SK-N-SH (cell line): ENCODE results near the gene CDH23. TPM values are rescaled to one million over a fixed set of nuclear protein-coding genes. Genes with fewer than 3 reads are reported as not detected.

Source experiments
- CTCF ChIA-PET: fragments of 300-600, 350-600 bp; formaldehyde crosslinking; extraction: SDS; loops from one replicate; lab custom pipeline; 2021; lab: Yijun Ruan, JAX
- POLR2A ChIA-PET: fragments of 350-600 bp; sonication (Branson Sonifier 250); formaldehyde crosslinking; extraction: SDS; loops from one replicate; lab custom pipeline; 2020; ENCODE audit warnings: antibody characterized with exemption, inconsistent platforms; lab: Yijun Ruan, JAX
- DNase-seq: peaks from one replicate; pipeline ENCODE4 v3.0.0; 2012
- H2AFZ ChIP-seq: fragments of 200-600 bp; sonication (generic); 2 replicates; pipeline ENCODE4 v1.8.1; 2016; ENCODE audit warnings: antibody characterized with exemption, mild to moderate bottlenecking, low read depth
- H3F3A ChIP-seq: fragments of 200-600 bp; sonication (generic); replicated peaks from 2 replicates; pipeline ENCODE3; 2016; ENCODE audit warnings: antibody characterized with exemption, mild to moderate bottlenecking; ENCODE audit not compliant: insufficient read depth
- H3K27ac ChIP-seq, 2 experiments: fragments of 200-500 bp in 1 of 2; fragments of 200-600 bp in 1 of 2; sonication (Bioruptor generic) in 1 of 2; sonication (generic), shearing (Covaris generic) in 1 of 2; 2 replicates each; pipeline versions ENCODE4 v1.5.1 to v1.6.1; 2014 to 2016; ENCODE audit warnings: low read depth in 2 of 2, inconsistent platforms in 1 of 2, low read length in 1 of 2, mild to moderate bottlenecking in 1 of 2, mixed read lengths in 1 of 2
- H3K27me3 ChIP-seq: fragments of 200-600 bp; sonication (generic), shearing (Covaris generic); 2 replicates; pipeline ENCODE4 v1.6.1; 2016; ENCODE audit warnings: mixed run types; ENCODE audit not compliant: insufficient read depth
- H3K36me3 ChIP-seq, 2 experiments: fragments of 200-500 bp in 1 of 2; fragments of 200-600 bp in 1 of 2; sonication (Bioruptor generic) in 1 of 2; sonication (generic) in 1 of 2; replicated peaks in 1 of 2; 2 replicates each; pipeline versions ENCODE3 to v1.5.1; 2014 to 2016; ENCODE audit warnings: low read length in 1 of 2, mild to moderate bottlenecking in 1 of 2; ENCODE audit not compliant: insufficient read depth in 2 of 2, control insufficient read depth in 1 of 2
- H3K4me1 ChIP-seq, 2 experiments: fragments of 200-500 bp in 1 of 2; fragments of 200-600 bp in 1 of 2; sonication (Bioruptor generic) in 1 of 2; sonication (generic), shearing (Covaris generic) in 1 of 2; 2 replicates each; pipeline versions ENCODE4 v1.5.1 to v1.6.1; 2014 to 2016; ENCODE audit warnings: low read depth in 1 of 2, low read length in 1 of 2, mixed run types in 1 of 2; ENCODE audit not compliant: insufficient read depth in 2 of 2, control insufficient read depth in 1 of 2
- H3K4me2 ChIP-seq: fragments of 200-600 bp; sonication (generic), shearing (Covaris generic); 2 replicates; pipeline ENCODE4 v1.6.1; 2017; ENCODE audit warnings: mixed run types
- H3K4me3 ChIP-seq, 2 experiments: fragments of 200-500 bp in 1 of 2; fragments of 200-600 bp in 1 of 2; sonication (Bioruptor generic) in 1 of 2; sonication (generic), shearing (Covaris generic) in 1 of 2; 2 replicates each; pipeline versions ENCODE4 v1.5.1 to v1.8.1; 2014 to 2016; ENCODE audit warnings: low read depth in 2 of 2, inconsistent platforms in 1 of 2, low read length in 1 of 2, mild to moderate bottlenecking in 1 of 2, mixed read lengths in 1 of 2, moderate library complexity in 1 of 2
- H3K79me2 ChIP-seq: fragments of 200-600 bp; sonication (generic); 2 replicates; pipeline ENCODE4 v1.8.1; 2017; ENCODE audit warnings: mild to moderate bottlenecking; ENCODE audit not compliant: insufficient read depth
- H3K9ac ChIP-seq: fragments of 200-600 bp; sonication (generic); 2 replicates; pipeline ENCODE4 v1.6.1; 2017; ENCODE audit warnings: mixed run types
- H3K9me2 ChIP-seq: fragments of 200-600 bp; sonication (generic); 2 replicates; pipeline ENCODE4 v1.6.1; 2017; ENCODE audit warnings: mixed run types
- H3K9me3 ChIP-seq: fragments of 200-600 bp; sonication (generic); 2 replicates; pipeline ENCODE4 v1.6.1; 2017; ENCODE audit warnings: mixed run types, mild to moderate bottlenecking, moderate library complexity
- H4K20me1 ChIP-seq: fragments of 200-600 bp; sonication (generic); 2 replicates; pipeline ENCODE4 v1.6.1; 2017; ENCODE audit warnings: mild to moderate bottlenecking, mixed run types; ENCODE audit not compliant: insufficient read depth
- EZH2phosphoT487 ChIP-seq: fragments of 200-600 bp; sonication (generic); IDR thresholded peaks from 2 replicates; pipeline ENCODE4 v1.6.1; 2017; ENCODE audit warnings: low read depth, mixed run types, mild to moderate bottlenecking, antibody characterized with exemption, moderate library complexity, borderline replicate concordance
- FOXM1 ChIP-seq: IDR thresholded peaks from 2 replicates; pipeline ENCODE4 v1.4.0; 2012; ENCODE audit warnings: low read depth, mild to moderate bottlenecking
- GABPA ChIP-seq: IDR thresholded peaks from 2 replicates; pipeline ENCODE4 v1.4.0; 2012; ENCODE audit warnings: low read depth, mild to moderate bottlenecking
- JUND ChIP-seq: IDR thresholded peaks from 2 replicates; pipeline ENCODE4 v1.4.0; 2012
- RAD21 ChIP-seq: IDR thresholded peaks from 2 replicates; pipeline ENCODE4 v1.6.1; 2012; ENCODE audit warnings: mild to moderate bottlenecking, low read length
- RCOR1 ChIP-seq: fragments of 150-350 bp; IDR thresholded peaks from 2 replicates; pipeline ENCODE4 v1.6.1; 2017; ENCODE audit warnings: antibody characterized with exemption, low read length
- RFX5 ChIP-seq: IDR thresholded peaks from 2 replicates; pipeline ENCODE4 v1.6.1; 2012; ENCODE audit warnings: mild to moderate bottlenecking, improper control_type of control experiment, low read length
- RXRA ChIP-seq: IDR thresholded peaks from 2 replicates; pipeline ENCODE4 v1.4.0; 2012; ENCODE audit warnings: low read depth, mild to moderate bottlenecking, borderline replicate concordance
- SMC3 ChIP-seq: IDR thresholded peaks from 2 replicates; pipeline ENCODE4 v1.6.1; 2012; ENCODE audit warnings: low read depth, low read length, improper control_type of control experiment
- TAF1 ChIP-seq: IDR thresholded peaks from 2 replicates; pipeline ENCODE4 v1.6.1; 2012; ENCODE audit warnings: low read depth, mild to moderate bottlenecking, low read length, moderate library complexity, borderline replicate concordance
- WGBS: methylation state at CpG from one replicate; pipeline ENCODE4 v1.1.6; 2017; ENCODE audit warnings: low lambda C conversion rate; 5-methylcytosine and 5-hydroxymethylcytosine counted together
- polyA plus RNA-seq, 3 experiments: library from polyadenylated mRNA; depleted of rRNA; stranded (reverse); fragments of >200 nt; gene quantifications; 2 replicates each; pipeline ENCODE4 v1.2.3, GENCODE V29; 2012
- TF ChIP-seq, protein P1 (sequence below): IDR thresholded peaks from 2 replicates; pipeline ENCODE4; 2012
- TF ChIP-seq, protein P2 (sequence below): fragments of 150-350 bp; IDR thresholded peaks from 2 replicates; pipeline ENCODE4 v1.6.1; 2016; ENCODE audit warnings: mild to moderate bottlenecking, low read depth, low read length
- TF ChIP-seq, protein P3 (sequence below): IDR thresholded peaks from 2 replicates; pipeline ENCODE4 v1.4.0; 2012; ENCODE audit warnings: low read depth
- TF ChIP-seq, protein P4 (sequence below): fragments of 200-600 bp; sonication (generic); IDR thresholded peaks from 2 replicates; pipeline ENCODE4 v1.6.1; 2017; ENCODE audit warnings: antibody characterized with exemption, mild to moderate bottlenecking, moderate library complexity
- TF ChIP-seq, protein P5 (sequence below): fragments of 150-350 bp; IDR thresholded peaks from 2 replicates; pipeline ENCODE4 v1.6.1; 2017; ENCODE audit warnings: antibody characterized with exemption, low read length, low read depth, borderline replicate concordance
- TF ChIP-seq, protein P6 (sequence below): IDR thresholded peaks from 2 replicates; pipeline ENCODE4 v1.6.1; 2012; ENCODE audit warnings: mild to moderate bottlenecking, low read depth, low read length, moderate library complexity

The CDH23 gene
- polyA plus RNA-seq, 1 of the 3 experiments (the other 2 are of a cell fraction), result 0.03 TPM

DNA sequence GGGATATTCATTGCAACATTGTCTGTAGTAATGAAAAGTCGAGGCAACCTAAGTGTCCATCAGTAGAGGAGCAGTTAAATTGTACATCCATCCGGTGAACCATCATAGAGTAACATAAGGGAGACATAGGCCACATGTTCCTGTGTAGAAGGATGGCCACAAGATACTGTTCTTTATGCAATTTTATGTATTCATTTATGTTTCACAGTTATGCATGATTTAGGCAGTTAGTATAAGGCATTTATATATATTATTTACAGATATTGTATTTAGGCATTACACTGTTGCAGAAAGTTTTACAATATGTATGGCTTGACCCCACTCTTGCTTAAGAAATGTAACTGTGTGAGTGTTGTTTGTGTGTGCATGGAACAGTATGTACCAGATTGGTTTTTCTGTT is 36.0 kb upstream of the CDH23 start:
- no peaks in the 10 kb centered on the region for H3K36me3 ChIP-seq
- no peak overlapping the region for H3K9ac ChIP-seq
- H3K79me2 ChIP-seq, result no peaks in the 10 kb centered on the region
- no peaks in the 10 kb centered on the region for H4K20me1 ChIP-seq
- no peaks in the 10 kb centered on the region for H3K9me3 ChIP-seq
- H3K9me2 ChIP-seq, result no peaks in the 10 kb centered on the region
- no peaks in the 10 kb centered on the region for H3K27me3 ChIP-seq
- ChIA-PET POLR2A (no interaction called here), CTCF (no interaction called here)
- no peak overlapping the region for H3K4me2 ChIP-seq
- H2AFZ ChIP-seq, result no peak overlapping the region
- H3K4me1 ChIP-seq, result peaks cover 0 to 10% of the 10 kb centered on the region in 2 experiments; a peak in 1 of 4 replicates
- H3K27ac ChIP-seq, result no peak overlapping the region
- no peak for DNase-seq
- H3K4me3 ChIP-seq, result no peak overlapping the region
- no peaks in the 10 kb centered on the region for H3F3A ChIP-seq
- no peak for TF ChIP-seq RXRA
- no peak for TF ChIP-seq RCOR1
- TF ChIP-seq, protein P1, sequence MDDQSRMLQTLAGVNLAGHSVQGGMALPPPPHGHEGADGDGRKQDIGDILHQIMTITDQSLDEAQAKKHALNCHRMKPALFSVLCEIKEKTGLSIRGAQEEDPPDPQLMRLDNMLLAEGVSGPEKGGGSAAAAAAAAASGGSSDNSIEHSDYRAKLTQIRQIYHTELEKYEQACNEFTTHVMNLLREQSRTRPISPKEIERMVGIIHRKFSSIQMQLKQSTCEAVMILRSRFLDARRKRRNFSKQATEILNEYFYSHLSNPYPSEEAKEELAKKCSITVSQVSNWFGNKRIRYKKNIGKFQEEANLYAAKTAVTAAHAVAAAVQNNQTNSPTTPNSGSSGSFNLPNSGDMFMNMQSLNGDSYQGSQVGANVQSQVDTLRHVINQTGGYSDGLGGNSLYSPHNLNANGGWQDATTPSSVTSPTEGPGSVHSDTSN, result no peak
- no peak for TF ChIP-seq TAF1
- TF ChIP-seq, protein P2, sequence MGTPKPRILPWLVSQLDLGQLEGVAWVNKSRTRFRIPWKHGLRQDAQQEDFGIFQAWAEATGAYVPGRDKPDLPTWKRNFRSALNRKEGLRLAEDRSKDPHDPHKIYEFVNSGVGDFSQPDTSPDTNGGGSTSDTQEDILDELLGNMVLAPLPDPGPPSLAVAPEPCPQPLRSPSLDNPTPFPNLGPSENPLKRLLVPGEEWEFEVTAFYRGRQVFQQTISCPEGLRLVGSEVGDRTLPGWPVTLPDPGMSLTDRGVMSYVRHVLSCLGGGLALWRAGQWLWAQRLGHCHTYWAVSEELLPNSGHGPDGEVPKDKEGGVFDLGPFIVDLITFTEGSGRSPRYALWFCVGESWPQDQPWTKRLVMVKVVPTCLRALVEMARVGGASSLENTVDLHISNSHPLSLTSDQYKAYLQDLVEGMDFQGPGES, result no peak
- TF ChIP-seq, protein P3, sequence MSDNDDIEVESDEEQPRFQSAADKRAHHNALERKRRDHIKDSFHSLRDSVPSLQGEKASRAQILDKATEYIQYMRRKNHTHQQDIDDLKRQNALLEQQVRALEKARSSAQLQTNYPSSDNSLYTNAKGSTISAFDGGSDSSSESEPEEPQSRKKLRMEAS, result no peak
- no peak for TF ChIP-seq GABPA
- TF ChIP-seq FOXM1, result no peak
- TF ChIP-seq SMC3, result no peak
- TF ChIP-seq RFX5, result no peak
- TF ChIP-seq, protein P4, sequence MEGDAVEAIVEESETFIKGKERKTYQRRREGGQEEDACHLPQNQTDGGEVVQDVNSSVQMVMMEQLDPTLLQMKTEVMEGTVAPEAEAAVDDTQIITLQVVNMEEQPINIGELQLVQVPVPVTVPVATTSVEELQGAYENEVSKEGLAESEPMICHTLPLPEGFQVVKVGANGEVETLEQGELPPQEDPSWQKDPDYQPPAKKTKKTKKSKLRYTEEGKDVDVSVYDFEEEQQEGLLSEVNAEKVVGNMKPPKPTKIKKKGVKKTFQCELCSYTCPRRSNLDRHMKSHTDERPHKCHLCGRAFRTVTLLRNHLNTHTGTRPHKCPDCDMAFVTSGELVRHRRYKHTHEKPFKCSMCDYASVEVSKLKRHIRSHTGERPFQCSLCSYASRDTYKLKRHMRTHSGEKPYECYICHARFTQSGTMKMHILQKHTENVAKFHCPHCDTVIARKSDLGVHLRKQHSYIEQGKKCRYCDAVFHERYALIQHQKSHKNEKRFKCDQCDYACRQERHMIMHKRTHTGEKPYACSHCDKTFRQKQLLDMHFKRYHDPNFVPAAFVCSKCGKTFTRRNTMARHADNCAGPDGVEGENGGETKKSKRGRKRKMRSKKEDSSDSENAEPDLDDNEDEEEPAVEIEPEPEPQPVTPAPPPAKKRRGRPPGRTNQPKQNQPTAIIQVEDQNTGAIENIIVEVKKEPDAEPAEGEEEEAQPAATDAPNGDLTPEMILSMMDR, result no peak
- TF ChIP-seq JUND, result no peak
- no peak for TF ChIP-seq EZH2phosphoT487
- 72% methylated on average over 2 of the region's 2 CpGs for WGBS

DNA sequence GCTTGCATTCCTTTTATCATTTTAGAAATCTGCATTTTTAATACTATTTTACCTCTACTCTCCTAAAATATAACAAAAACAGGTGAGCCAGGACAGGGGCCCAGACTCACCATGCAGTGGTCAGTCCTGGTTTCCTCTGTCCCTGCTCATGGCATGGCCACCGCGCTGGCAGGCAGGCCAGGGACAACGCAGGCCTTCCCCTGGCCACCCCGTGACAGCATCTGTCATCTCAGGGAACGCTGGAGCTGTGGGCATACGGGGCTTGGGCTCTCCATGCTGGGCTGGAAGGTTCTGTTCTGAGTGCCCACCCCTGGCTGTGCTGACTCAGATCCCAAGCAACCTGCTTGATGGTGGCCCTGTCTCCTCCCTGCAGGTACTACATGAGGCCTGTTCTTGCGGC is 35.1 kb upstream of the CDH23 start:
- H3K4me1 ChIP-seq, result peaks cover 0 to 10% of the 10 kb centered on the region in 2 experiments; a peak in 1 of 4 replicates
- no peak overlapping the region for H2AFZ ChIP-seq
- no peak overlapping the region for H3K4me3 ChIP-seq
- ChIA-PET CTCF (interaction anchor here (1.2 kb wide), 1 partner anchor 31 kb away, joined by 3 read pairs; no protein-coding TSS in a partner anchor), POLR2A (no interaction called here)
- H3K9ac ChIP-seq, result no peak overlapping the region
- no peak for DNase-seq
- 94% methylated on average over 6 of the region's 7 CpGs for WGBS
- H3K4me2 ChIP-seq, result no peak overlapping the region
- H3K79me2 ChIP-seq, result no peaks in the 10 kb centered on the region
- no peaks in the 10 kb centered on the region for H3K36me3 ChIP-seq
- no peaks in the 10 kb centered on the region for H4K20me1 ChIP-seq
- no peaks in the 10 kb centered on the region for H3K9me2 ChIP-seq
- no peaks in the 10 kb centered on the region for H3K9me3 ChIP-seq
- no peaks in the 10 kb centered on the region for H3K27me3 ChIP-seq
- no peaks in the 10 kb centered on the region for H3F3A ChIP-seq
- H3K27ac ChIP-seq, result no peak overlapping the region
- TF ChIP-seq, protein P5, sequence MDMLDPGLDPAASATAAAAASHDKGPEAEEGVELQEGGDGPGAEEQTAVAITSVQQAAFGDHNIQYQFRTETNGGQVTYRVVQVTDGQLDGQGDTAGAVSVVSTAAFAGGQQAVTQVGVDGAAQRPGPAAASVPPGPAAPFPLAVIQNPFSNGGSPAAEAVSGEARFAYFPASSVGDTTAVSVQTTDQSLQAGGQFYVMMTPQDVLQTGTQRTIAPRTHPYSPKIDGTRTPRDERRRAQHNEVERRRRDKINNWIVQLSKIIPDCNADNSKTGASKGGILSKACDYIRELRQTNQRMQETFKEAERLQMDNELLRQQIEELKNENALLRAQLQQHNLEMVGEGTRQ, result no peak
- TF ChIP-seq, protein P6, sequence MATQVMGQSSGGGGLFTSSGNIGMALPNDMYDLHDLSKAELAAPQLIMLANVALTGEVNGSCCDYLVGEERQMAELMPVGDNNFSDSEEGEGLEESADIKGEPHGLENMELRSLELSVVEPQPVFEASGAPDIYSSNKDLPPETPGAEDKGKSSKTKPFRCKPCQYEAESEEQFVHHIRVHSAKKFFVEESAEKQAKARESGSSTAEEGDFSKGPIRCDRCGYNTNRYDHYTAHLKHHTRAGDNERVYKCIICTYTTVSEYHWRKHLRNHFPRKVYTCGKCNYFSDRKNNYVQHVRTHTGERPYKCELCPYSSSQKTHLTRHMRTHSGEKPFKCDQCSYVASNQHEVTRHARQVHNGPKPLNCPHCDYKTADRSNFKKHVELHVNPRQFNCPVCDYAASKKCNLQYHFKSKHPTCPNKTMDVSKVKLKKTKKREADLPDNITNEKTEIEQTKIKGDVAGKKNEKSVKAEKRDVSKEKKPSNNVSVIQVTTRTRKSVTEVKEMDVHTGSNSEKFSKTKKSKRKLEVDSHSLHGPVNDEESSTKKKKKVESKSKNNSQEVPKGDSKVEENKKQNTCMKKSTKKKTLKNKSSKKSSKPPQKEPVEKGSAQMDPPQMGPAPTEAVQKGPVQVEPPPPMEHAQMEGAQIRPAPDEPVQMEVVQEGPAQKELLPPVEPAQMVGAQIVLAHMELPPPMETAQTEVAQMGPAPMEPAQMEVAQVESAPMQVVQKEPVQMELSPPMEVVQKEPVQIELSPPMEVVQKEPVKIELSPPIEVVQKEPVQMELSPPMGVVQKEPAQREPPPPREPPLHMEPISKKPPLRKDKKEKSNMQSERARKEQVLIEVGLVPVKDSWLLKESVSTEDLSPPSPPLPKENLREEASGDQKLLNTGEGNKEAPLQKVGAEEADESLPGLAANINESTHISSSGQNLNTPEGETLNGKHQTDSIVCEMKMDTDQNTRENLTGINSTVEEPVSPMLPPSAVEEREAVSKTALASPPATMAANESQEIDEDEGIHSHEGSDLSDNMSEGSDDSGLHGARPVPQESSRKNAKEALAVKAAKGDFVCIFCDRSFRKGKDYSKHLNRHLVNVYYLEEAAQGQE, result no peak
- TF ChIP-seq GABPA, result no peak
- TF ChIP-seq, protein P1, result no peak
- no peak for TF ChIP-seq SMC3
- TF ChIP-seq RAD21, result no peak
